ENCODE measurements around the gene GIMD1. TPM values are rescaled to one million over a fixed set of nuclear protein-coding genes. Genes with fewer than 3 reads are reported as not detected.
A peak's percentile ranks its signal among the peaks of the same experiment; 100 is the strongest.

Gene GIMD1
- total RNA-seq, 1 donor from 2014 or later, result not detected

DNA sequence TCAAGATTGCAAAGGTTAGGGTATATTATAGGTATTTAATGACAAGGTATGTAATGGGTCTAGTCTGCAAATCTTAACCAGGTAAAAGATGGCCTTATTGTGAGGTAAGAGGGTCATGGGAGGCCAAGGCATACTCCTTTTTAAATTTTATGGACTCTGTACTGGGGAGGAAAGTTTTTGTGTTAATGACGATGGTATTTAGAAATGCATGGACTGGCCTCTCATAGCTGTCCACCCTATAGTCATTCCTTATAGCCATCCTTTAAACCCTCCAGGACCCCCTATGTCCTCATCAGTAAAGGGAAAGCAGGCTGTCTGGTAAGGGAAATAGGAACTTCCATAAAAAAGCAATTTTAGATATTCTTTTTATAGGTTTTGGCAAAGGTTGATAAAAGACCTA, 50.8 kb downstream of the GIMD1 start:
- no peaks in the 10 kb centered on the region for H3K36me3 ChIP-seq (ENCODE audit: control insufficient read depth in 3 of 3, insufficient read depth in 3 of 3, low read length in 3 of 3)
- H3K9ac ChIP-seq (ENCODE audit: low read depth in 1 of 3, low read length in 3 of 3), result peak overlapping the region in 2 of 3 donors; percentile 27 to 97
- peaks cover 13 to 28% (median 24%) of the 10 kb centered on the region in 3 donors for H3K4me1 ChIP-seq (ENCODE audit: control insufficient read depth in 3 of 3, insufficient read depth in 3 of 3, low read length in 3 of 3)
- H3K9me3 ChIP-seq (ENCODE audit: control insufficient read depth in 3 of 3, low read length in 3 of 3), result no peaks in the 10 kb centered on the region
- H3K4me3 ChIP-seq (ENCODE audit: low read length in 3 of 3), result peak overlapping the region in 2 of 3 donors; percentile 97 to 98
- no peak overlapping the region for H3K27ac ChIP-seq (ENCODE audit: low read depth, low read length)
- no peaks in the 10 kb centered on the region for H3K27me3 ChIP-seq (ENCODE audit: control insufficient read depth in 3 of 3, insufficient read depth in 3 of 3, low read length in 3 of 3)

DNA sequence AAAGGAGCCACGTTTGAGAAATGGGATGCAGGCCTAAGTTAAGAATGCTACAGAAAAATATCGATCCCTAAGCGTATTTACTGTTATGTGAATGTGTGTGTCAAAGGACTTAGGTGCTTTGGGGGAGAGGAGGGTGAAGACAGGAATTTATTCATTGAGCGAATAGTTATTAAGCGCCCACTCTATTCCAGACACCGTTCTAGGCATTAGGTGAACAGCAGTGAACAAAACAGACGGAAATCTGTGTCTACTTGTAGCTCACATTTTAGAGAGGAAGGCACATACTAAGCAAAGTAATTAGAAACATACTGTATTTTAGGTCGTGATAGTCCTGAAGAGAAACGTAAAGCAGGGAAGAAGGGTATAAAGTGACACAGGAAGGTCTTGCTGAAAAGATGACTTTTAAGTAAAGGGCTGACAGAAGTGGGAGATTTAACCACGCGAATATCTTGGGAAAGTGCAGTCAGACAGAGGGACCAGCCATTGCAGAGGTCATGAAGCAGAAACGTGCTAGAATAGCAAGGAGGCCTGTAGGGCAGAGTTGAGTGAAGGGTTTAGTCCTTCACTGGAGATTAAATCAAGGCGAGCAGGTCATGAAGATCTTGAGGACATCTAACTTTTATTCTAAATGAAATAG, 51.7 kb downstream of the GIMD1 start:
- peak overlapping the region; percentile 97 to 99 (median 99) for H3K9ac ChIP-seq (ENCODE audit: low read depth in 1 of 3, low read length in 3 of 3)
- no peaks in the 10 kb centered on the region for H3K9me3 ChIP-seq (ENCODE audit: control insufficient read depth in 3 of 3, low read length in 3 of 3)
- peaks cover 13 to 28% (median 24%) of the 10 kb centered on the region in 3 donors for H3K4me1 ChIP-seq (ENCODE audit: control insufficient read depth in 3 of 3, insufficient read depth in 3 of 3, low read length in 3 of 3)
- no peaks in the 10 kb centered on the region for H3K27me3 ChIP-seq (ENCODE audit: control insufficient read depth in 3 of 3, insufficient read depth in 3 of 3, low read length in 3 of 3)
- peak overlapping the region; percentile 97 to 99 (median 98) for H3K4me3 ChIP-seq (ENCODE audit: low read length in 3 of 3)
- H3K27ac ChIP-seq (ENCODE audit: low read depth, low read length), result peak overlapping the region; percentile 96
- no peaks in the 10 kb centered on the region for H3K36me3 ChIP-seq (ENCODE audit: control insufficient read depth in 3 of 3, insufficient read depth in 3 of 3, low read length in 3 of 3)

DNA sequence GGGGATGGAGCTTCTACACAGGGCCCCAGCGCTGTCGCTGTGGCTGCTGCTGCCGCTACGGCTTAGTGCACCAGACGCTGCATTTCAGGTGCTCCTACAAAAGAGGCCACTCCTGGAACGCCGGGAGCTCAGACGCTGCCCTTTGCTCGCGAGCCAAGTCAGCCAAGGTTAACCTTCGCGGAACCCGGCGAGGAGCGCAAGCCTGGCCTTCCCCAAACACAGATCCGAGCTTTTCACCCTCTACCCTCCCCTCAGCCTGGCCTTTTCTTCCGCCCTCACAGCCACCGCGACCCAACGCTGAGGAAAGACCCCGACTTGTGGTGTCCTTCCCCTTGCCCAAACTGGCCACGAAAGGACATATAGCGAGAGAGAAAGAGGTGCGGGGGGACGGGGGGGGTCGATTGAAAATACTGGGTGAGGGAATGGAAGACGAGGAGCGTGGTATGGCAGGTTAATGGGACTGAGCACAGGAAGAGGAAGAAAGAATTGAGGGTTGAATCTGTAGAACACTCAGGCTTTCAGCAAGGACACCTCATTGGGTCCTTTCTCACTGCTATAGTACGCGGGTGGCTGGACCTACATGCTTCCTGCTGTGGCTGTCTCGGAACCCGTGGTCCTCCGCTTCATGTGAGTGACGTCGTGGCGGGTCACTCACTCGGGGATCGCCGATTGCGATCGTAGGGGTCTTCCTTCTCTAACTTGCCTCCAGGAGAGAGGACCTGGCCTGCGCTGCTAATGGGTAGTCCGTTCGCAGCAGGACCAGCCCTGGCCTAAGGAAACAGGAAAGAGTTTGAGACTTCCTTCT, 52.4 kb downstream of the GIMD1 start, which contains the start of the genes AIMP1 and TBCK:
Gene AIMP1 (plus strand): TSS at position 583 of the 805 bp plus-strand sequence. CDS start 8,460 bp downstream, outside the sequence.
Gene TBCK (minus strand): TSS at position 242 of the 805 bp plus-strand sequence. CDS start 7,249 bp downstream, outside the sequence.
- no peaks in the 10 kb centered on the region for H3K36me3 ChIP-seq (ENCODE audit: control insufficient read depth in 3 of 3, insufficient read depth in 3 of 3, low read length in 3 of 3)
- peak within 1 kb of the TSS; percentile 96 for H3K27ac ChIP-seq (ENCODE audit: low read depth, low read length)
- no peaks in the 10 kb centered on the region for H3K9me3 ChIP-seq (ENCODE audit: control insufficient read depth in 3 of 3, low read length in 3 of 3)
- H3K27me3 ChIP-seq (ENCODE audit: control insufficient read depth in 3 of 3, insufficient read depth in 3 of 3, low read length in 3 of 3), result no peaks in the 10 kb centered on the region
- peak within 1 kb of the TSS; percentile 97 to 99 (median 99) for H3K9ac ChIP-seq (ENCODE audit: low read depth in 1 of 3, low read length in 3 of 3)
- H3K4me3 ChIP-seq (ENCODE audit: low read length in 3 of 3), result peak within 1 kb of the TSS; percentile 97 to 99 (median 98)
- H3K4me1 ChIP-seq (ENCODE audit: control insufficient read depth in 3 of 3, insufficient read depth in 3 of 3, low read length in 3 of 3), result peaks cover 13 to 28% (median 24%) of the 10 kb centered on the region in 3 donors

DNA sequence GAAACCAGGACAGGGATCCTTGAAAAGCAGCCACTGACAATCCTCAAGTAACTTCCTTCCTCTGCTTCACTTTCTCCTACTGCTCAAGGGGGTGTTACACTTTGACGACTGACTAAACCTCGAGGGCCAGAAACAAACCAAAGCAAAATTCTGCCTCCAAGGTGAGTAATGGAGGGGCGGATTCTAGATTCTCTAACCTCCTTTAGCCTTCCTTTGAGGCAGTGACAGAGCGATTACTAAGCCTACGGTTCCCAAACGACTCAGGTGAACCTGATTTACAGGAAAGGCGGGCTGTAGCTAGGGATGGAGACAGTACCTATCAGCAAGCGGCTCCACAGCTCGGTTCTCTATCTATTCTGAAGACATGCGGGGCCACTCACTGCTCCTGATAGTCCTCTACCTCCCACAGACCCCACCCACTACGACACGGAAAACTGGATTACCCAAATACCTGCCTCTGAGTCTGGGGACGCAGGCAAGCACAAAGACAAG, 53.1 kb downstream of the GIMD1 start:
- Histone ChIP-seq H3K36me3 (ENCODE audit: control insufficient read depth in 3 of 3, insufficient read depth in 3 of 3, low read length in 3 of 3) (no peaks in the 10 kb centered on the region), H3K27ac (ENCODE audit: low read depth, low read length) (peak overlapping the region; percentile 96), H3K27me3 (ENCODE audit: control insufficient read depth in 3 of 3, insufficient read depth in 3 of 3, low read length in 3 of 3) (no peaks in the 10 kb centered on the region), H3K4me3 (ENCODE audit: low read length in 3 of 3) (peak overlapping the region; percentile 97 to 99 (median 98)), H3K9ac (ENCODE audit: low read depth in 1 of 3, low read length in 3 of 3) (peak overlapping the region; percentile 97 to 99 (median 99)), H3K9me3 (ENCODE audit: control insufficient read depth in 3 of 3, low read length in 3 of 3) (no peaks in the 10 kb centered on the region), H3K4me1 (ENCODE audit: control insufficient read depth in 3 of 3, insufficient read depth in 3 of 3, low read length in 3 of 3) (peaks cover 13 to 28% (median 24%) of the 10 kb centered on the region in 3 donors)

DNA sequence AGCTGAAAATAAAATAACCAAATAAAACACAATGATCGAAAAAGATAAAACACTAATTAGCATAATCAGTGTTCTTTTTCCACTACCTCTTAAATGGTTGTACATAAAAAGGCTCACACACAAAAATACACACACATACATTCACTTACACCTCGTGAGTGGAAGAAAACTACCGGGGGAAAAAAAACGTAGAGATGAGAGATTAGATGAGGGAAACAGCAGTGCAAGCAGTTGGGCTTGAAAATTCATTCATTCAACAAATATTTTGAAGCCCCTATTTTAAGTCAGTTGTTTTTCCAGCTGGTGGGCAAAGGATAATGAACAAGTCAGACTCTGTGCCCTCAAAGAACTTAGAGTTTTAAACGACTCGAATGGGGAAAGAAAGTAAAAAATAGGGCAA, 53.6 kb downstream of the GIMD1 start:
- Histone ChIP-seq H3K9ac (ENCODE audit: low read depth in 1 of 3, low read length in 3 of 3) (peak overlapping the region; percentile 97 to 99 (median 99)), H3K9me3 (ENCODE audit: control insufficient read depth in 3 of 3, low read length in 3 of 3) (no peaks in the 10 kb centered on the region), H3K27me3 (ENCODE audit: control insufficient read depth in 3 of 3, insufficient read depth in 3 of 3, low read length in 3 of 3) (no peaks in the 10 kb centered on the region), H3K27ac (ENCODE audit: low read depth, low read length) (peak overlapping the region; percentile 96), H3K4me1 (ENCODE audit: control insufficient read depth in 3 of 3, insufficient read depth in 3 of 3, low read length in 3 of 3) (peaks cover 13 to 28% (median 24%) of the 10 kb centered on the region in 3 donors), H3K36me3 (ENCODE audit: control insufficient read depth in 3 of 3, insufficient read depth in 3 of 3, low read length in 3 of 3) (no peaks in the 10 kb centered on the region), H3K4me3 (ENCODE audit: low read length in 3 of 3) (peak overlapping the region in 2 of 3 donors; percentile 97 to 98)

DNA sequence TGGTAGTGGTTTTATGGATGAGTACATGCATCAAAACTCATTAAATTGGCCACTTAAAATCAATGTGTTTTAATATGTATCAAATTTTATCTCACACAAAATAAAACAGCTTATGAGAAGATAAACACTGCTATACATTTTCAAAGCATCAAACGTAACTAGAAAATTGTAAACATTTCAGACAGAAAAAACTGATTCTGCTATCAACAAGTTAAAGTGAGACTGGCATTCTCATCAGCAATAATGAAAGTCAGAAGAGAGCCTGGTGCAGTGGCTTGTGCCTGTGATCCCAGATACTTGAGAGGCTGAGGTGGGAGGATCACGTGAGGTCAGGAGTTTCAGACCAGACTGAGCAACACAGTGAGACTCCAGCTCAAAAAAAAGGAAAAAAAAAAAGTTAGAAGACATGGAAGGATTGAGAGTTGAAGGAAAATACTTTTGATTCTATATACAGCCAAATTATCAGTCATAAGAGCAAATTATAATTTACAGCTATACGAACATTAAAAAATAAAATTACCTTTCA, 55.5 kb downstream of the GIMD1 start:
- Histone ChIP-seq H3K4me1 (ENCODE audit: control insufficient read depth in 3 of 3, insufficient read depth in 3 of 3, low read length in 3 of 3) (peaks cover 13 to 24% (median 19%) of the 10 kb centered on the region in 3 donors), H3K36me3 (ENCODE audit: control insufficient read depth in 3 of 3, insufficient read depth in 3 of 3, low read length in 3 of 3) (peaks cover 0 to 3% (median 0%) of the 10 kb centered on the region in 3 donors), H3K27ac (ENCODE audit: low read depth, low read length) (no peak overlapping the region), H3K9ac (ENCODE audit: low read depth in 1 of 3, low read length in 3 of 3) (no peak overlapping the region), H3K9me3 (ENCODE audit: control insufficient read depth in 3 of 3, low read length in 3 of 3) (no peaks in the 10 kb centered on the region), H3K4me3 (ENCODE audit: low read length in 3 of 3) (no peak overlapping the region), H3K27me3 (ENCODE audit: control insufficient read depth in 3 of 3, insufficient read depth in 3 of 3, low read length in 3 of 3) (no peaks in the 10 kb centered on the region)

DNA sequence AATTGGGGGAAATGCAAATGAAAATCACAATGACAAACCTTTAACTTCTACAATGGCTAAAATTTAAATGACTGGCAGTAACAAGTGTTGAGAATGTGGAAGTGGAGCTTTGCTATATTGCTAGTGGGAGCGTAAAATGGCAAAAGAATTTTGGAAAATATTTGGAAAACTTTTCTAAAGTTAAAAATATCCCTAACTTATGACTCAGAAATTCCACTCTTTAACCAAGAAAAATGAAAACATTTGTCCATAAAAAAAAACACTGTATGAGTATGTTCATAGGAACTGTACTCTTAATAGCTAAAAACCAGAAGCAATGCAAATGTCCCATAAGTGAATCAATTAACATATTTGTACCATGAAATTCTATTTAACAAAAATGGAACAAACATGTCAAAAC, 56.2 kb downstream of the GIMD1 start:
- Histone ChIP-seq H3K4me3 (ENCODE audit: low read length in 3 of 3) (no peak overlapping the region), H3K4me1 (ENCODE audit: control insufficient read depth in 3 of 3, insufficient read depth in 3 of 3, low read length in 3 of 3) (peaks cover 7 to 17% (median 13%) of the 10 kb centered on the region in 3 donors), H3K27me3 (ENCODE audit: control insufficient read depth in 3 of 3, insufficient read depth in 3 of 3, low read length in 3 of 3) (no peaks in the 10 kb centered on the region), H3K9ac (ENCODE audit: low read depth in 1 of 3, low read length in 3 of 3) (no peak overlapping the region), H3K36me3 (ENCODE audit: control insufficient read depth in 3 of 3, insufficient read depth in 3 of 3, low read length in 3 of 3) (peaks cover 0 to 4% (median 0%) of the 10 kb centered on the region in 3 donors), H3K27ac (ENCODE audit: low read depth, low read length) (no peak overlapping the region), H3K9me3 (ENCODE audit: control insufficient read depth in 3 of 3, low read length in 3 of 3) (no peaks in the 10 kb centered on the region)

Other genes starting within 250 kb of the GIMD1 start
- gene TBCK, start 52.6 kb downstream of the GIMD1 start, total RNA-seq, result 55.8 TPM
- gene AIMP1, start 52.2 kb downstream of the GIMD1 start, total RNA-seq, result 15.1 TPM